Brain pericyte (primary cell): ENCODE results near the gene POU2F2.
"Not testable (repeated sequence)": the region's sequence is repeated elsewhere in the genome, so short reads cannot be mapped to it uniquely, and the experiment has no call there.

Experiments used
- DNase-seq: peaks from one replicate; pipeline ENCODE4 v3.0.0-alpha.2; 2012; ENCODE audit warnings: low read depth, low spot score

Gene POU2F2

GRCh38 chr19:42062381-42062780, 69.9 kb downstream of the POU2F2 start:
- no peak for DNase-seq

- DNase-seq = no peak
These were observed 72.1 kb downstream of the POU2F2 start for GRCh38 chr19:42060117-42060516.

- DNase-seq = no peak
These were observed 73.0 kb downstream of the POU2F2 start for GRCh38 chr19:42059196-42059595.

GRCh38 chr19:42057846-42058245, 74.4 kb downstream of the POU2F2 start:
- DNase-seq = no peak

- no peak for DNase-seq
These were observed 78.0 kb downstream of the POU2F2 start for GRCh38 chr19:42054205-42054604.

GRCh38 chr19:42053037-42053935, 79.0 kb downstream of the POU2F2 start:
- no peak for DNase-seq

- no peak for DNase-seq
These were observed 79.9 kb downstream of the POU2F2 start for GRCh38 chr19:42052241-42052863.

- no peak for DNase-seq
These were observed 80.8 kb downstream of the POU2F2 start for GRCh38 chr19:42051166-42052115.

GRCh38 chr19:42048992-42049391, 83.3 kb downstream of the POU2F2 start:
- no peak for DNase-seq

GRCh38 chr19:42045575-42045974, 86.7 kb downstream of the POU2F2 start:
- DNase-seq = no peak

GRCh38 chr19:42042455-42043170, 89.6 kb downstream of the POU2F2 start:
- DNase-seq = no peak

GRCh38 chr19:42040491-42040890, 91.8 kb downstream of the POU2F2 start:
- DNase-seq = not testable (repeated sequence)

GRCh38 chr19:42040031-42040430, 92.2 kb downstream of the POU2F2 start:
- DNase-seq = no peak

GRCh38 chr19:42038666-42039065, 93.6 kb downstream of the POU2F2 start:
- no peak for DNase-seq

- no peak for DNase-seq
These were observed 94.6 kb downstream of the POU2F2 start for GRCh38 chr19:42037649-42038048.
